Measurements from ENCODE around the gene RNF31.
"Not testable (repeated sequence)": the region's sequence is repeated elsewhere in the genome, so short reads cannot be mapped to it uniquely, and the experiment has no call there.

RNF31 gene

GRCh38 chr14:24103451-24103850, 43.8 kb upstream of the RNF31 start:
- no peak overlapping the region for H3K27ac ChIP-seq
- TF ChIP-seq CTCF (IDR thresholded peaks at IDR 0.05) = no peak
- no peak for TF ChIP-seq ZFX (IDR thresholded peaks at IDR 0.05; ENCODE audit: borderline replicate concordance)

- not testable (repeated sequence) for H3K27ac ChIP-seq
Measured at GRCh38 chr14:24105609-24106239, 41.6 kb upstream of the RNF31 start.

- H3K27ac ChIP-seq = no peak overlapping the region
- TF ChIP-seq ZFX (IDR thresholded peaks at IDR 0.05; ENCODE audit: borderline replicate concordance) (no peak), CTCF (IDR thresholded peaks at IDR 0.05) (no peak)
Measured at GRCh38 chr14:24106672-24107271, 40.5 kb upstream of the RNF31 start.

- TF ChIP-seq CTCF (IDR thresholded peaks at IDR 0.05) (no peak), ZFX (IDR thresholded peaks at IDR 0.05; ENCODE audit: borderline replicate concordance) (no peak)
- H3K27ac ChIP-seq = peak overlapping the region; percentile 33; the same call in 1 of the 2 replicates
Measured at GRCh38 chr14:24108336-24108874, 38.9 kb upstream of the RNF31 start.

- no peak for TF ChIP-seq CTCF (IDR thresholded peaks at IDR 0.05)
- no peak for TF ChIP-seq ZFX (IDR thresholded peaks at IDR 0.05; ENCODE audit: borderline replicate concordance)
- no peak overlapping the region for H3K27ac ChIP-seq
Measured at GRCh38 chr14:24110060-24110459, 37.2 kb upstream of the RNF31 start.

GRCh38 chr14:24110523-24110922, 36.8 kb upstream of the RNF31 start:
- no peak for TF ChIP-seq CTCF (IDR thresholded peaks at IDR 0.05)
- TF ChIP-seq ZFX (IDR thresholded peaks at IDR 0.05; ENCODE audit: borderline replicate concordance) = no peak
- peak overlapping the region; percentile 6; the same call in 1 of the 2 replicates for H3K27ac ChIP-seq

- no peak for TF ChIP-seq ZFX (IDR thresholded peaks at IDR 0.05; ENCODE audit: borderline replicate concordance)
- TF ChIP-seq CTCF (IDR thresholded peaks at IDR 0.05) = no peak
- peak overlapping the region; percentile 99 for H3K27ac ChIP-seq
Measured at GRCh38 chr14:24113379-24113800, 33.9 kb upstream of the RNF31 start.

All from 22Rv1 (cell line).